Chondrocyte (in vitro differentiated cells): Measurements from ENCODE around the gene GPR141. TPM values are rescaled to one million over a fixed set of nuclear protein-coding genes. Genes with fewer than 3 reads are reported as not detected.
A peak's percentile ranks its signal among the peaks of the same experiment; 100 is the strongest.

Experiments
- DNase-seq: peaks from one replicate; pipeline ENCODE4 v3.0.0; 2021; ENCODE audit warnings: mixed read lengths, low spot score
- H3K27ac Mint-ChIP-seq: one replicate; pipeline ENCODE4 v1.8.0; 2021; ENCODE audit warnings: mild to moderate bottlenecking, moderate library complexity, mixed read lengths; ENCODE audit not compliant: unreplicated experiment
- H3K27me3 Mint-ChIP-seq: 2 replicates; pipeline ENCODE4 v1.8.0; 2021; ENCODE audit warnings: low read depth, mixed read lengths
- H3K36me3 Mint-ChIP-seq: 2 replicates; pipeline ENCODE4 v1.8.0; 2021; ENCODE audit warnings: low read depth, mixed read lengths
- H3K4me1 Mint-ChIP-seq: 2 replicates; pipeline ENCODE4 v1.8.0; 2021; ENCODE audit warnings: low read depth, mild to moderate bottlenecking, mixed read lengths
- H3K4me3 Mint-ChIP-seq: one replicate; pipeline ENCODE4 v1.8.0; 2021; ENCODE audit warnings: mild to moderate bottlenecking, moderate library complexity, mixed read lengths; ENCODE audit not compliant: unreplicated experiment
- H3K9me3 Mint-ChIP-seq: 2 replicates; pipeline ENCODE4 v1.8.0; 2021; ENCODE audit warnings: low read depth, mixed read lengths
- total RNA-seq: library from RNA; stranded (reverse); gene quantifications from 3 replicates; pipeline ENCODE4 v1.2.1, GENCODE V29; 2021
- TF ChIP-seq, protein P1 (sequence below): fragments of 200-600 bp; sonication (generic); IDR thresholded peaks from 2 replicates; pipeline ENCODE4 v1.5.0; 2021; ENCODE audit warnings: antibody characterized with exemption, mild to moderate bottlenecking, moderate library complexity

Gene GPR141
- total RNA-seq, 1 donor from 2014 or later: not detected

DNA sequence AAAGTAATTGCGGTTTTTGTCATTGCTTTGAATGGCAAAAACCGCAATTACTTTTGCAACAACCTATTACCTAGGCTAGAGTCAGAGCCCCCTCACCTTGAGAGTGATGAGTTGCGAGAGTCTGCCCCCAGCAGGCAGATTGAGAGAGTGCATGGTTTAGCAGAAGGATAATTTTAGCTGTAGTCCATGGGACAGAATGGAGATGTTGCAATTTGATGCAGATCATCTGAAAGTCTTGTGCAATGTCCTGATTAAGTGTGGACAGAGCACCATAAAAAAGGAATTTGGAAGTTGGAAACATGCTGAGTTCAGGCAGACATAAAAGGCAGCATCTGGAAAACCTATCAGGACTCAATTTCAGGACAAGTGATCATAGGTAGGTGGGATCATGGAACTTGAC lies 48.7 kb downstream of the GPR141 start:
- H3K27ac Mint-ChIP-seq: no peak overlapping the region
- no peak overlapping the region for H3K4me3 Mint-ChIP-seq
- H3K27me3 Mint-ChIP-seq: peaks cover 2% of the 10 kb centered on the region
- no peak for DNase-seq
- H3K9me3 Mint-ChIP-seq: peaks cover 4% of the 10 kb centered on the region
- TF ChIP-seq, protein P1, sequence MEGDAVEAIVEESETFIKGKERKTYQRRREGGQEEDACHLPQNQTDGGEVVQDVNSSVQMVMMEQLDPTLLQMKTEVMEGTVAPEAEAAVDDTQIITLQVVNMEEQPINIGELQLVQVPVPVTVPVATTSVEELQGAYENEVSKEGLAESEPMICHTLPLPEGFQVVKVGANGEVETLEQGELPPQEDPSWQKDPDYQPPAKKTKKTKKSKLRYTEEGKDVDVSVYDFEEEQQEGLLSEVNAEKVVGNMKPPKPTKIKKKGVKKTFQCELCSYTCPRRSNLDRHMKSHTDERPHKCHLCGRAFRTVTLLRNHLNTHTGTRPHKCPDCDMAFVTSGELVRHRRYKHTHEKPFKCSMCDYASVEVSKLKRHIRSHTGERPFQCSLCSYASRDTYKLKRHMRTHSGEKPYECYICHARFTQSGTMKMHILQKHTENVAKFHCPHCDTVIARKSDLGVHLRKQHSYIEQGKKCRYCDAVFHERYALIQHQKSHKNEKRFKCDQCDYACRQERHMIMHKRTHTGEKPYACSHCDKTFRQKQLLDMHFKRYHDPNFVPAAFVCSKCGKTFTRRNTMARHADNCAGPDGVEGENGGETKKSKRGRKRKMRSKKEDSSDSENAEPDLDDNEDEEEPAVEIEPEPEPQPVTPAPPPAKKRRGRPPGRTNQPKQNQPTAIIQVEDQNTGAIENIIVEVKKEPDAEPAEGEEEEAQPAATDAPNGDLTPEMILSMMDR: peak; percentile 23
- H3K4me1 Mint-ChIP-seq: peaks cover 4% of the 10 kb centered on the region
- no peaks in the 10 kb centered on the region for H3K36me3 Mint-ChIP-seq

DNA sequence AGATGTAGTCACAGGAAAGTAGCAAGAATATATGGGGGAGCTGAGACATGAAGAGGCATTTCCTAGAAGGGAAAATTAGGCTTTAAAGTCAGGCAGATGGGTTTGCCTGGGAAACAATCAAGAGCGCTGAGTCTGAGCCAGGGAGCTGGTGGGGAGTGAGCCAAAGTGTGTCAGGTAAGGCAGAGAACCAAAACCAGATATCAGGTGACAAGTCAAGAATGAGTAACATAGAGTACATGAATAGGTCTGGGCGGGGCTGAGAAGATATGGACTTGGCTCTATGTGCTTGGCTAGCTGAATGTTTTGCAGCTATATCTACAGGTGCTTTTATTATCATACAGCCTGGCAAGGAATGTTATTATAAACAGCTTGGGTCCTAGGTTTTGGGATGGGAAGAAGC lies 49.3 kb downstream of the GPR141 start:
- peaks cover 4% of the 10 kb centered on the region for H3K4me1 Mint-ChIP-seq

DNA sequence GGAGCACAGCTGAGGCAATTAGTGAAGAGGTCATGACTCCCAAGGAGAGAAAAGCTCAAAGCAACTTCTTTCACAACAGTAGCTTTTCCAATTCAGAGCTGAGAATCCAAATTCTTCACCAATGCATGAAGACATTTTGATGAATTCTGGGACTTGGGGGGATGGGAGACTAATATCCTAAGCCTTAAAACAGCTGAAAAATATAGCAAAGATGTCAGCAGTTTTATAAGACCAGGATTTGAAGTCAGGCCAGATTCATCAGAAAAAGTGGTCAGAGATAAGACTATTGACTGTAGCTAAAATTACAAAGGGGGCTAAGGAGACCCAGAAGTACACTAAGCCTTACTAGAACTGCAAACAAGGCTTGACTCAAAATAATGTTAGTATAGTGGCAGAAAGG lies 51.6 kb downstream of the GPR141 start:
- Mint-ChIP-seq H3K27ac (no peak overlapping the region), H3K9me3 (peaks cover 4% of the 10 kb centered on the region)
- no peak for DNase-seq

More for the DNA sequence above, 49.3 kb downstream of the GPR141 start:
- no peak for DNase-seq
- Mint-ChIP-seq H3K36me3 (no peaks in the 10 kb centered on the region), H3K27ac (no peak overlapping the region), H3K27me3 (peaks cover 2% of the 10 kb centered on the region), H3K4me3 (no peak overlapping the region), H3K9me3 (peaks cover 4% of the 10 kb centered on the region)
- TF ChIP-seq, protein P1: no peak

GRCh38 chr7:37738321-37738720 lies 54.8 kb downstream of the GPR141 start:
- DNase-seq: no peak
- TF ChIP-seq, protein P1: no peak
- Mint-ChIP-seq H3K27ac (no peak overlapping the region), H3K36me3 (no peaks in the 10 kb centered on the region), H3K4me1 (no peaks in the 10 kb centered on the region), H3K27me3 (peaks cover 2% of the 10 kb centered on the region), H3K4me3 (no peak overlapping the region), H3K9me3 (peaks cover 4% of the 10 kb centered on the region)

More for the DNA sequence above, 51.6 kb downstream of the GPR141 start:
- Mint-ChIP-seq H3K36me3 (no peaks in the 10 kb centered on the region), H3K4me1 (no peaks in the 10 kb centered on the region), H3K27me3 (peaks cover 2% of the 10 kb centered on the region), H3K4me3 (no peak overlapping the region)
- TF ChIP-seq, protein P1: no peak

GRCh38 chr7:37740398-37740797 lies 56.8 kb downstream of the GPR141 start:
- Mint-ChIP-seq H3K36me3 (no peaks in the 10 kb centered on the region), H3K27me3 (no peaks in the 10 kb centered on the region), H3K9me3 (no peaks in the 10 kb centered on the region), H3K4me1 (no peaks in the 10 kb centered on the region), H3K27ac (no peak overlapping the region), H3K4me3 (no peak overlapping the region)
- TF ChIP-seq, protein P1: no peak
- no peak for DNase-seq
